HepG2 (cell line): Measurements from ENCODE around the gene GRM5. TPM values are rescaled to one million over a fixed set of nuclear protein-coding genes. Genes with fewer than 3 reads are reported as not detected.

Source experiments
- ATAC-seq: fragments of 200-7000 bp; cut with Tn5 transposase; 3 replicates; pipeline ENCODE4 v1.9.1; 2020; ENCODE audit warnings: mild to moderate bottlenecking, moderate library complexity
- BruUV-seq: library from RNA; stranded (reverse); fragments of 400-500 nt; replicated peaks from 2 replicates; lab custom pipeline; 2021; lab: Mats Ljungman, UMichigan
- CTCF ChIA-PET: fragments of 300-600 bp; formaldehyde crosslinking; extraction: SDS; loops from one replicate; lab custom pipeline; 2021; ENCODE audit warnings: low total read pairs, inconsistent platforms, low intra/inter-chr PET ratio; lab: Yijun Ruan, JAX
- POLR2A ChIA-PET: fragments of 350-600 bp; sonication (Branson Sonifier 250); formaldehyde crosslinking; loops from one replicate; lab custom pipeline; 2020; ENCODE audit warnings: antibody characterized with exemption, inconsistent platforms; lab: Yijun Ruan, JAX
- DNase-seq: peaks from one replicate; pipeline ENCODE4 v3.0.0-alpha.2; 2015; ENCODE audit warnings: low spot score
- FAIRE-seq: peaks from 3 replicates; lab custom pipeline; 2011; peaks lifted over from hg19 to GRCh38; lab: Jason Lieb, UNC
- H2AFZ ChIP-seq: one replicate; pipeline ENCODE4 v1.6.1; 2011; ENCODE audit warnings: low read length, inconsistent platforms
- H3K27ac ChIP-seq: fragments of 300-600 bp; 3 replicates; pipeline ENCODE4 v1.8.0; 2011; ENCODE audit warnings: mixed run types, mild to moderate bottlenecking, mixed read lengths, low read length, inconsistent platforms; ENCODE audit not compliant: insufficient read depth; ENCODE audit errors: extremely low read length
- H3K27me3 ChIP-seq, 2 experiments: fragments of 200-600 bp in 1 of 2; 2 replicates in 1 of 2; 3 replicates in 1 of 2; pipeline versions ENCODE4 v1.6.0 to v1.8.0; 2011; ENCODE audit warnings: low read length in 2 of 2, mild to moderate bottlenecking in 2 of 2, moderate library complexity in 2 of 2, inconsistent platforms in 1 of 2; ENCODE audit not compliant: insufficient read depth in 2 of 2, control insufficient read depth in 1 of 2
- H3K36me3 ChIP-seq, 2 experiments: fragments of 200-600 bp in 1 of 2; replicated peaks in 1 of 2; 2 replicates in 1 of 2; 3 replicates in 1 of 2; pipeline versions ENCODE4 v1.5.1 to v1.8.0; 2011; ENCODE audit warnings: low read length in 2 of 2, inconsistent platforms in 1 of 2; ENCODE audit not compliant: insufficient read depth in 2 of 2, control insufficient read depth in 1 of 2
- H3K4me1 ChIP-seq: 2 replicates; pipeline ENCODE4 v1.5.1; 2012; ENCODE audit warnings: low read length, inconsistent platforms; ENCODE audit not compliant: insufficient read depth
- H3K4me2 ChIP-seq: 2 replicates; pipeline ENCODE4 v1.6.0; 2011; ENCODE audit warnings: low read depth, low read length, inconsistent platforms
- H3K4me3 ChIP-seq, 3 experiments: fragments of 200-600 bp in 1 of 3; sonication (generic), shearing (Covaris generic) in 1 of 3; replicated peaks in 1 of 3; 2 replicates each; pipeline ENCODE4 v1.5.1; 2011 to 2016; ENCODE audit warnings: low read length in 3 of 3, inconsistent platforms in 2 of 3, low read depth in 2 of 3, mild to moderate bottlenecking in 2 of 3, control low read depth in 1 of 3, mixed read lengths in 1 of 3; ENCODE audit not compliant: insufficient read depth in 1 of 3
- H3K79me2 ChIP-seq: one replicate; pipeline ENCODE4 v1.6.1; 2011; ENCODE audit warnings: low read length, inconsistent platforms; ENCODE audit not compliant: insufficient read depth
- H3K9ac ChIP-seq: 2 replicates; pipeline ENCODE4 v1.6.0; 2011; ENCODE audit warnings: mild to moderate bottlenecking, low read depth, low read length, inconsistent platforms; ENCODE audit not compliant: insufficient read depth
- H3K9me3 ChIP-seq: 2 replicates; pipeline ENCODE4 v1.5.1; 2012; ENCODE audit warnings: mild to moderate bottlenecking, low read length
- H4K20me1 ChIP-seq: 2 replicates; pipeline ENCODE4 v1.6.0; 2011; ENCODE audit warnings: inconsistent platforms, mild to moderate bottlenecking, low read length, moderate library complexity; ENCODE audit not compliant: insufficient read depth
- MAZ ChIP-seq, 2 experiments: sonication (generic) in 1 of 2; formaldehyde crosslinking in 1 of 2; IDR thresholded peaks; 2 replicates each; pipeline versions ENCODE4 v1.5.0 to v1.6.1; 2012 to 2020; ENCODE audit warnings: low read depth in 2 of 2, mild to moderate bottlenecking in 2 of 2, borderline replicate concordance in 1 of 2, improper control_type of control experiment in 1 of 2, low read length in 1 of 2, missing genetic modification reagents in 1 of 2, moderate library complexity in 1 of 2
- NFATC3 ChIP-seq: sonication (generic); formaldehyde crosslinking; IDR thresholded peaks from 2 replicates; pipeline ENCODE4 v1.5.1; 2020; ENCODE audit warnings: mild to moderate bottlenecking, missing genetic modification reagents
- NR1H2 ChIP-seq: sonication (generic); formaldehyde crosslinking; IDR thresholded peaks from 2 replicates; pipeline ENCODE4 v1.8.1; 2022; ENCODE audit warnings: low read depth, missing genetic modification reagents, borderline replicate concordance
- SRSF1 ChIP-seq: fragments of 200-400 bp; formaldehyde crosslinking; optimal IDR thresholded peaks from 2 replicates; pipeline ENCODE3; 2017; ENCODE audit warnings: mild to moderate bottlenecking, low read depth, low read length, moderate library complexity
- TAF1 ChIP-seq: sonication (generic); formaldehyde crosslinking; IDR thresholded peaks from 2 replicates; pipeline ENCODE4 v1.4.0; 2020; ENCODE audit warnings: missing genetic modification reagents
- THAP11 ChIP-seq: IDR thresholded peaks from 2 replicates; pipeline ENCODE4 v1.6.1; 2016; ENCODE audit warnings: missing biosample characterization, missing genetic modification reagents
- ZNF101 ChIP-seq: sonication (generic); formaldehyde crosslinking; IDR thresholded peaks from 2 replicates; pipeline ENCODE4 v1.4.0; 2020; ENCODE audit warnings: mild to moderate bottlenecking, low read depth, missing genetic modification reagents, borderline replicate concordance
- ZNF20 ChIP-seq: sonication (generic); formaldehyde crosslinking; IDR thresholded peaks from 2 replicates; pipeline ENCODE4 v1.4.0; 2020; ENCODE audit warnings: mild to moderate bottlenecking, moderate library complexity, missing genetic modification reagents
- ZNF383 ChIP-seq: sonication (generic); formaldehyde crosslinking; IDR thresholded peaks from 2 replicates; pipeline ENCODE4 v1.4.0; 2020; ENCODE audit warnings: missing genetic modification reagents, mild to moderate bottlenecking, borderline replicate concordance
- ZNF746 ChIP-seq: sonication (generic); formaldehyde crosslinking; IDR thresholded peaks from 2 replicates; pipeline ENCODE4 v1.8.0; 2022; ENCODE audit warnings: mild to moderate bottlenecking, missing genetic modification reagents
- ZNF749 ChIP-seq: sonication (generic); formaldehyde crosslinking; IDR thresholded peaks from 2 replicates; pipeline ENCODE4 v1.8.0; 2022; ENCODE audit warnings: mild to moderate bottlenecking, missing genetic modification reagents, moderate library complexity, borderline replicate concordance
- WGBS: methylation state at CpG from one replicate; pipeline ENCODE4 v1.1.6; 2017; ENCODE audit warnings: low lambda C conversion rate; 5-methylcytosine and 5-hydroxymethylcytosine counted together
- in situ Hi-C: cut with HindIII; loops from 2 replicates; pipeline ENCODE4 v1.10.0; 2017; ENCODE audit warnings: low pct_unique_long_range_greater_than_20kb; ENCODE audit not compliant: extremely low pct_ligation_motif_present
- intact Hi-C: fragments of 100-400 bp; cut with micrococcal nuclease; formaldehyde crosslinking; loops from one replicate; pipeline ENCODE4 v1.10.0; 2022; ENCODE audit not compliant: unreplicated experiment
- polyA plus RNA-seq, 8 experiments: library from polyadenylated mRNA; depleted of rRNA in 3 of 8; stranded (reverse) in 7 of 8; unstranded in 1 of 8; fragments of >200 nt; fragmentation: Illumina TruSeq in 4 of 8; extraction: Trizol in 4 of 8; gene quantifications; 2 replicates each; pipeline versions ENCODE4 v1.2.1 to v1.2.3, GENCODE V29; 2011 to 2016; ENCODE audit warnings: low read depth in 4 of 8, missing spikeins in 1 of 8, mixed read lengths in 1 of 8; ENCODE audit not compliant: insufficient read depth in 1 of 8
- total RNA-seq, 5 experiments: library from RNA; depleted of rRNA; stranded (reverse); fragments of >200 nt; fragmentation: Illumina TruSeq; extraction: Trizol; gene quantifications; 2 replicates each; pipeline ENCODE4 v1.2.3, GENCODE V29; 2016; ENCODE audit warnings: low read depth in 1 of 5
- TF ChIP-seq, protein P1 (sequence below): sonication (generic); formaldehyde crosslinking; IDR thresholded peaks from 2 replicates; pipeline ENCODE4 v1.4.0; 2020; ENCODE audit warnings: missing genetic modification reagents
- TF ChIP-seq, protein P2 (sequence below): sonication (generic); formaldehyde crosslinking; IDR thresholded peaks from 2 replicates; pipeline ENCODE4 v1.5.0; 2020; ENCODE audit warnings: missing genetic modification reagents, mild to moderate bottlenecking, borderline replicate concordance
- TF ChIP-seq, protein P3 (sequence below): sonication (generic); formaldehyde crosslinking; IDR thresholded peaks from 2 replicates; pipeline ENCODE4 v1.5.1; 2020; ENCODE audit warnings: missing genetic modification reagents, mild to moderate bottlenecking, borderline replicate concordance

Gene GRM5
- total and polyA plus RNA-seq, 2 of the 13 experiments (the other 11 are each of a cell fraction or from before 2014, with no cell fraction given) = not detected

DNA sequence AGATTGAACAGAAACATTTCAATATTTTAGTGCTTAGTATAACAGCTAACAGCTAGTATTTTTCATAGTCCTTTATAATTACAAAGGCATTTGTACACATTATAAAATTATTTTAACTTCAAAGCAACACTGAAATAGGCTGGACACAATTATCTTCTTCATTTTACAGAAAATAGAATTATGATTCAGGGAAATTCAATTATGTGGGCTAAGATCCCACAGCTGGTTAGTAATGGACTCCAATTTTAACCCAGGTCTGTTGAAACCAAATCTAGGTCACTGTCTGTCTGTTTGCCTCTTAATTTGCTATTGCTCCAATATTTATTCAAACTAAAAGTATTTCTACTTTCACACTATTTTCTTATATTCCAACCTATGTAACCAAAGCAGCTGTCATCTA, 574.1 kb downstream of the GRM5 start:
- no TSS peak for BruUV-seq
- H3K27me3 ChIP-seq = no peaks in the 10 kb centered on the region
- FAIRE-seq = no peak
- no peak for ATAC-seq
- H4K20me1 ChIP-seq = no peaks in the 10 kb centered on the region
- H3K4me1 ChIP-seq = no peaks in the 10 kb centered on the region
- H2AFZ ChIP-seq = no peak overlapping the region
- no peak overlapping the region for H3K9ac ChIP-seq
- in situ Hi-C loops = no loop called here
- H3K36me3 ChIP-seq = no peaks in the 10 kb centered on the region
- CTCF ChIA-PET = no interaction called here
- POLR2A ChIA-PET = no interaction called here
- H3K27ac ChIP-seq = no peak overlapping the region
- no peak for DNase-seq
- no peaks in the 10 kb centered on the region for H3K9me3 ChIP-seq
- TF ChIP-seq ZNF20 (CRISPR knock-in tag) (no peak), TAF1 (CRISPR knock-in tag) (no peak), NFATC3 (CRISPR knock-in tag) (no peak), NR1H2 (CRISPR knock-in tag) (no peak), SRSF1 (no peak), MAZ (IDR thresholded peaks at IDR 0.05; ENCODE audit: borderline replicate concordance, low read depth, low read length) (no peak), MAZ (CRISPR knock-in tag; IDR thresholded peaks at IDR 0.05; ENCODE audit: low read depth) (no peak), ZNF749 (CRISPR knock-in tag) (no peak), ZNF746 (CRISPR knock-in tag) (no peak)
- TF ChIP-seq, protein P1, sequence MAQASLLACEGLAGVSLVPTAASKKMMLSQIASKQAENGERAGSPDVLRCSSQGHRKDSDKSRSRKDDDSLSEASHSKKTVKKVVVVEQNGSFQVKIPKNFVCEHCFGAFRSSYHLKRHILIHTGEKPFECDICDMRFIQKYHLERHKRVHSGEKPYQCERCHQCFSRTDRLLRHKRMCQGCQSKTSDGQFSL (CRISPR knock-in tag) = no peak
- no peak overlapping the region for H3K4me2 ChIP-seq
- no peak overlapping the region for H3K4me3 ChIP-seq
- H3K79me2 ChIP-seq = no peaks in the 10 kb centered on the region
- intact Hi-C loops = no loop called here

DNA sequence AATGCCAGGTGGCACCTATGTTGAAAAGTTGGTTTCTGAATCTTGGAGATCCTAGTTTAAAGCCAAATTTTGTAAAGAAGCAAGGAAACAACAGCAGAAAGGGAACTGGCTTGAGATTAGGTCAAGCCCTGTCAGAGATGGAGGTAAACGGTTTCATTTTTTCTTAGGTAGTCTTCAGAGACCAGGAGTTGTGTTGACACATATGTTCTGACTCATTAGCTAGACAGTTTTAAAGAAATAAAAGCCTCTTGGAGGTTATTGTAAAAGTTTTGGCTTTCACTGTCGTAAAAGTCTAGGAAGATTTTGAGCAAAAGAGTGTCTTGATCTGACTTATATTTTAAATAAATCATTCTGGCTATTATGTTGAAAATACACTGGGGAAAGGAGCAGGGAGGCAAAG, 576.8 kb downstream of the GRM5 start:
- TF ChIP-seq, protein P2, sequence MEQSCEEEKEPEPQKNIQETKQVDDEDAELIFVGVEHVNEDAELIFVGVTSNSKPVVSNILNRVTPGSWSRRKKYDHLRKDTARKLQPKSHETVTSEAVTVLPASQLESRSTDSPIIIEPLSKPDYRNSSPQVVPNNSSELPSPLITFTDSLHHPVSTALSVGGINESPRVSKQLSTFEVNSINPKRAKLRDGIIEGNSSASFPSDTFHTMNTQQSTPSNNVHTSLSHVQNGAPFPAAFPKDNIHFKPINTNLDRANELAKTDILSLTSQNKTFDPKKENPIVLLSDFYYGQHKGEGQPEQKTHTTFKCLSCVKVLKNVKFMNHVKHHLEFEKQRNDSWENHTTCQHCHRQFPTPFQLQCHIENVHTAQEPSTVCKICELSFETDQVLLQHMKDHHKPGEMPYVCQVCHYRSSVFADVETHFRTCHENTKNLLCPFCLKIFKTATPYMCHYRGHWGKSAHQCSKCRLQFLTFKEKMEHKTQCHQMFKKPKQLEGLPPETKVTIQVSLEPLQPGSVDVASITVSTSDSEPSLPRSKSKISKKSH = no peak
- TF ChIP-seq ZNF101 = no peak
- no peak for TF ChIP-seq ZNF383 (CRISPR knock-in tag)
- TF ChIP-seq, protein P3, sequence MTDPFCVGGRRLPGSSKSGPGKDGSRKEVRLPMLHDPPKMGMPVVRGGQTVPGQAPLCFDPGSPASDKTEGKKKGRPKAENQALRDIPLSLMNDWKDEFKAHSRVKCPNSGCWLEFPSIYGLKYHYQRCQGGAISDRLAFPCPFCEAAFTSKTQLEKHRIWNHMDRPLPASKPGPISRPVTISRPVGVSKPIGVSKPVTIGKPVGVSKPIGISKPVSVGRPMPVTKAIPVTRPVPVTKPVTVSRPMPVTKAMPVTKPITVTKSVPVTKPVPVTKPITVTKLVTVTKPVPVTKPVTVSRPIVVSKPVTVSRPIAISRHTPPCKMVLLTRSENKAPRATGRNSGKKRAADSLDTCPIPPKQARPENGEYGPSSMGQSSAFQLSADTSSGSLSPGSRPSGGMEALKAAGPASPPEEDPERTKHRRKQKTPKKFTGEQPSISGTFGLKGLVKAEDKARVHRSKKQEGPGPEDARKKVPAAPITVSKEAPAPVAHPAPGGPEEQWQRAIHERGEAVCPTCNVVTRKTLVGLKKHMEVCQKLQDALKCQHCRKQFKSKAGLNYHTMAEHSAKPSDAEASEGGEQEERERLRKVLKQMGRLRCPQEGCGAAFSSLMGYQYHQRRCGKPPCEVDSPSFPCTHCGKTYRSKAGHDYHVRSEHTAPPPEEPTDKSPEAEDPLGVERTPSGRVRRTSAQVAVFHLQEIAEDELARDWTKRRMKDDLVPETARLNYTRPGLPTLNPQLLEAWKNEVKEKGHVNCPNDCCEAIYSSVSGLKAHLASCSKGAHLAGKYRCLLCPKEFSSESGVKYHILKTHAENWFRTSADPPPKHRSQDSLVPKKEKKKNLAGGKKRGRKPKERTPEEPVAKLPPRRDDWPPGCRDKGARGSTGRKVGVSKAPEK (CRISPR knock-in tag) = no peak
- TF ChIP-seq THAP11 (CRISPR knock-in tag) = no peak
- TF ChIP-seq, all 625 proteins: peak for 0
- Histone ChIP-seq H2AFZ (no peak overlapping the region), H3K4me2 (no peak overlapping the region)

More for the DNA sequence above, 576.8 kb downstream of the GRM5 start:
- WGBS = 0% methylated on average over 2 of the region's 2 CpGs
- Histone ChIP-seq H3K4me3 (no peak overlapping the region), H3K36me3 (no peaks in the 10 kb centered on the region), H3K27me3 (no peaks in the 10 kb centered on the region), H3K4me1 (no peaks in the 10 kb centered on the region), H3K9ac (no peak overlapping the region), H3K27ac (no peak overlapping the region), H4K20me1 (no peaks in the 10 kb centered on the region), H3K9me3 (no peaks in the 10 kb centered on the region), H3K79me2 (no peaks in the 10 kb centered on the region)
- in situ Hi-C loops (no loop called here), intact Hi-C loops (loop anchor here (10.0 kb wide), 1 partner anchor 396 kb away; no protein-coding TSS in a partner anchor)
- ChIA-PET CTCF (no interaction called here), POLR2A (no interaction called here)
- BruUV-seq = no TSS peak
- ATAC-seq (no peak), FAIRE-seq (no peak), DNase-seq (no peak)
